GM18517 (cell line): ENCODE measurements around the gene VSIG8.

Experiments used
- ATAC-seq: cut with Tn5 transposase; IDR thresholded peaks from one replicate; pipeline ENCODE4 v1.9.1; 2021; ENCODE audit warnings: mild to moderate bottlenecking, moderate library complexity; ENCODE audit not compliant: unreplicated experiment

VSIG8 gene

GRCh38 chr1:159884296-159884695, 21.8 kb upstream of the VSIG8 start:
- ATAC-seq = no peak

DNA sequence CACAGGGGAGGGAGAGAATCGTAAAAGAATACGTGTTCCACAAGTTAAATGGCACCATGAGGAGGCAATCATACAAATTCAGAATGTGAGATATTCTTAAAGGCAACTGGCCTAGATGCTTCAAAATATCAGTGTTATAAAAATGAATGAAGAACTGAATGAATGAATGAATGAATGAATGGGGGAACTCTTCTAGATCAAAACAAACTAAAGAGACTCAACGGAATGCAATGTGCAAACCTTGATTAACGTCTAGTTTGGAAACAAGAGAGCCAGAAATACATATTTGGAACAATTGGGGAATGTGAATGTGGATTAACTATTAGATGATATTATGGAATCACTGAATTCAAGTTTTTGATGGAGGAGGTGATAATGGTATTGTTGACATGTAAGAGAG, 20.7 kb upstream of the VSIG8 start:
- no peak for ATAC-seq

GRCh38 chr1:159882527-159882862, 20.0 kb upstream of the VSIG8 start:
- ATAC-seq = no peak

GRCh38 chr1:159881622-159882526, 19.4 kb upstream of the VSIG8 start:
- ATAC-seq = no peak

- no peak for ATAC-seq
Observed at GRCh38 chr1:159880430-159880829, 18.0 kb upstream of the VSIG8 start.

- ATAC-seq = no peak
Observed at GRCh38 chr1:159879977-159880376, 17.5 kb upstream of the VSIG8 start.

GRCh38 chr1:159879136-159879535, 16.7 kb upstream of the VSIG8 start:
- ATAC-seq = no peak

DNA sequence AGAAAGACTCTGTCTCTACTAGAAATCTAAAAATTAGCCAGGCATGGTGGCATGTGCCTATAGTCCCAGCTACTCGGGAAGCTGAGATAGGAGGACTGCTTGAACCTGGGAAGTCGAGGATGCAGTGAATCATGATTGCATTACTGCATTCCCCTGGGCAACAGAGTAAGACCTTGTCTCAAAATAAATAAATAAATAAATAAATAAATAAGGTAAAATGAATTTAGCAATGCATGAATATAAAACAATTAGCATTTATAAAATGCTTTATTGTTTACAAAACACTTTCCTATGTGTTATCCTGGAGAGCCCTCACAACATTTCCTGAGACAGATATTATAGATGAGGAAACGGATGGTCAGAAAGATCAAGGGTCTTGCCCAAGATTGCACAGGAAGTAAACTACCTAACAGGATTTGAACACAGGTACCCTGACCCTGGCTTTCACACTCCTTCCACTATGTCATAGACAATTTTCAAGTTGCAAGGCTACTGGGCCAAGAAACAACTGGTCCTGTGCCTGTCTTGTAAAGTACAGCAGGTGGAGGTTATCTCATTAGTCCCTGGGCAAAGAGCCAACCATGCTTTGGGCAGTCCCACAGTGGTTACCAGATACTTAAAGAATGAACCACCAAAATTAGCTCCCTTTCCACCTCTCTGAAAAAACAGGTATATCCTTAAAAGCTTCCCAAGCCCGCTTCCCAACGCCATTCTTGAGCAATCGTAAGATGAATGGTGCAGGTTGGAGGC, 15.4 kb upstream of the VSIG8 start:
- no peak for ATAC-seq

GRCh38 chr1:159873530-159874143, 11.2 kb upstream of the VSIG8 start:
- ATAC-seq = no peak

DNA sequence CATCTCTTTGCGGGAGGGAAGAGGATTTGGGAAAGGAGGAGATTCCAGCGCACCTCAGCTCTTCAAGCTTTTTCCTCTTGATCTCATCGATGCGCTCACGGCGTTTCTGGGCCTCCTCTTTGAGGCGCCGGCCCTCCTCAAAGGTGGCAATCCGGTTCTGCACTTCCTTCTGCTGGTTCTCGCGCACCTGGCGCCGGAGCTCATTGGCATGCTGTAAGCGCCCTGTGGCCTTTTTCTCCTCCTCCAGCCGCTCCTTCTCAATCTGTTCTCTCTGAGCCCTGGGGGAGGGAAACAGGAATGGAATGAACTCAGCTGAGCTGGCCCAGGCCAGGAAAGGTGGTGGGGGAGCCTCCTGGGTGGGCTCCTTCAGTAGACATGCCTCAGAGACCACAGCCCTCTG, 10.4 kb upstream of the VSIG8 start:
- ATAC-seq = no peak

DNA sequence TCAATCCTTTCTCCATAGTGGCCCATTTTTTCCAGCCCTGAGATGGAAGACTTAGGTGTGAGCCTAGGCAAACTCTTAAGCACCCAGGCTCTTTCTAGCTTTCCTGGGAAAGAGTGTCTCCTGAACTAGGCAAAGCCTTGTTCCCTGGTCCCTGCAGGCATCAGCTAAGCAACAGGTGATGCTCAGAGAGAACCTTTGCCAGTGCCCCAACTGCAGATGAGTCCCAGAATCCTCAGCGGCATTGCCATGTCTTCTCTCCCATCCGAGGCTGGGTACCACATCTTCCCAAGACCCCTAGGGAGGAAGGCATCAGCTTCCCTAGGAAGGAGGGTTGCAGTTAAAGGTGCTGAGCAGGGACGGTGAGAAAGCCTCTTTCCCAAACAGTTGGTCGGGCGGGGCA, 8.2 kb upstream of the VSIG8 start:
- no peak for ATAC-seq

- no peak for ATAC-seq
Observed at GRCh38 chr1:159869607-159870006, 7.2 kb upstream of the VSIG8 start.

GRCh38 chr1:159869173-159869572, 6.7 kb upstream of the VSIG8 start:
- no peak for ATAC-seq

- ATAC-seq = no peak
Observed at GRCh38 chr1:159868766-159869165, 6.3 kb upstream of the VSIG8 start.

DNA sequence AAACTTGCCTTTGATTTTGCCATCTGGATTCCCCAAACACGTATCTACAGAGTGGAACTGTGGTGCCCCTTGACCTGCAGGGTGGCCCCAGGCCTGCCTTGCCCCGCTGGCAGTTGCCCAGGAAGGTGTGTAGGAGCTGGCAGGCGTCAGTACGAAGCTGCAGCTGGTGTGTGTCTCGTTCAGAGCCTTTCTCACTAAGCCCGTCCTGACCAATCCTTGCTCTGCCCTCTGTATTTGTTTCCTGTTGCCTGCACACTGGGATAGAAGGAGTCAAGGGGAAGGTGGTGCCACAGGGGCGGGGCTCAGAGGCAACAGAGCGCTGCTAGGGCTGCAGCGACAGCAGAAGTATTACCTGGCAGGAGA, 5.2 kb upstream of the VSIG8 start:
- no peak for ATAC-seq

DNA sequence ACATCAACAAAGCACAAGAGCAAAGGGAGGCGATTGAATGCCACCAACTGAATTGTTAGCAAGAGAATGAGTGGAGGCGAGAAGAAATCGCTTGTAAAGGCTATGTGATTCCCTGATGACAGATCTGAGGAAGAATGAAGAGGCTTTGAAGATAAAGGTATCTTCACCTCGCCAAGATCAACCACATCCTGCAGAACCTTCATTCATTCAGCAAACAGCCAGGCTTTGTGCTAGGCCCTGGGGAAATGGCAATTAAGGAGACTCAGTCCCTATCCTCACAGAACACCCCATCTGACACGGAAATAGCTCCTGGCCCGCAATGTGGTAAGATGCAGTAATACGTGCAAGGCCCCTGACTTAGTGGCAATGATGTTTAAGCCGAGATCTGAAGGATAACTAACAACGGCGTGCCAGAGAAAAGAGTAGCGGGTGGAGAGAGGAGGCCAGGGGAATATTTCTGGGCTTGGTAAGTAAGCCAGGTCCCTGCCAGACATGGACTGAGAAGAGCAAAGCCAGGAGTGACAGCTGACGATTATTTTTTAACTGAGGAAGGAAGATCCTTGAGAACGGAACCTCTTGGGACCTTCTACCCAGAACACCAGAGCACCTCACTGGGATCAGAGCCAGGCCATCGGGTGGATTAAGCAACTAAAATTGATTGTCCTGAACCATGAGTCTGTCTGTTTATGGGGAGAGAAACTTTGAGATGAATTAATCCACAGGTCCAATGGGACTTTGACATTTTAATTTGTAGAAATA, 4.6 kb upstream of the VSIG8 start:
- no peak for ATAC-seq

DNA sequence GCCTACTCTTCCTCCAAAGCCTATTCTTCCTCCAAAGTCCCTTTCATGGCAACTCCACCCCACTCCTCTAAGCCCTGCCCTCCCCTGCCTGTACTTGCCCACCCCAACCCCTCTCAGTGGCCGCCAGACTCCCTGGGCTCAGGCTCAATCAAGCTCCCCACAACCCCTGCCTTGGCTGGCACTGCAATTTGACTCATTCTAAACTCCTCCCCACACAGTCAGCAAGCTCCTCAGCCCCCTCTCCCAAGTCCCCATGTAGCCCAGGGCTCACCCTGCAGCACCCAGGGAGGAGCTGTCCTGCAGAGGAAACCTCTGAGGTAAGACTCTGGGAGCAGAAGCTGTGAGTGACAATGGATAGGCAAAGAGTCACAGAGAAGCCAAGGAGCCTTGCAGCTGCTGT, 3.6 kb upstream of the VSIG8 start:
- ATAC-seq = no peak

DNA sequence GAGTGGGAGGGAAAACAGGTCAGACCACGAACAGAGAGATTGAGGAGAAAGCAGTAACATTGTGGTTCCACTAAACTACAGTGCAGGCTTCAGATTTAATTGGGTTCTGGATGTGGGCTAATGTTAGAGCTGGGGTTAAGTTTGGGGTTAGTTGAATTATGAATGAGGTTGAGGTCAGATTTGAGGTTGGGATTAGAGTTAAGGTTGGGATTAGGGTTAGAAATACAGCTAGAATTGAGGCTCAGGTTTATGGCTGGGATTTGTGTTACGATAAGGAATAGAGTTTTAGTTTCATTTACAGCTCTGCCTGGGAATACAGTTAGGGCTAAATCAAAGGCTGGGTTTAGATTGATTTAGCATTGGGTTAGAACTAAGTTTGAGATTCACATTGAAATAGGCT, 1.8 kb upstream of the VSIG8 start:
- no peak for ATAC-seq

GRCh38 chr1:159862031-159862430, 426 bp downstream of the VSIG8 start:
- ATAC-seq = no peak

- ATAC-seq = no peak
Observed at GRCh38 chr1:159861218-159861617, 1.2 kb downstream of the VSIG8 start.

GRCh38 chr1:159860456-159860855, 2.0 kb downstream of the VSIG8 start:
- ATAC-seq = no peak
